ENCODE results near the gene NAP1L3. TPM values are rescaled to one million over a fixed set of nuclear protein-coding genes. Genes with fewer than 3 reads are reported as not detected.
A peak's percentile ranks its signal among the peaks of the same experiment; 100 is the strongest.

Gene NAP1L3
- total and polyA plus RNA-seq, 8 donors = 0.28 to 7.8 (median 0.81) TPM

GRCh38 chrX:93660575-93660974 lies 12.8 kb downstream of the NAP1L3 start:
- no peak for FAIRE-seq
- DNase-seq = peak in 1 of 6 donors; percentile 25

GRCh38 chrX:93649381-93649780 lies 24.0 kb downstream of the NAP1L3 start:
- DNase-seq (no peak), FAIRE-seq (no peak), ATAC-seq (no peak)
- no peaks in the 10 kb centered on the region for H3K4me1 ChIP-seq
- H3K36me3 ChIP-seq = no peaks in the 10 kb centered on the region
- no peak overlapping the region for H3K27ac ChIP-seq
- no peaks in the 10 kb centered on the region for H3K9me3 ChIP-seq
- 56 to 86% methylated on average over 1 of the region's 1 CpG for WGBS, 2 donors
- no peak overlapping the region for H3K4me3 ChIP-seq
- TF ChIP-seq CTCF (IDR thresholded peaks at IDR 0.05) = no peak
- H3K27me3 ChIP-seq = no peaks in the 10 kb centered on the region
- intact Hi-C loops (cut with DNase I) = no loop called here

More at GRCh38 chrX:93660575-93660974, 12.8 kb downstream of the NAP1L3 start:
- 82 to 83% methylated on average over 7 of the region's 7 CpGs for WGBS, 2 donors
- no peaks in the 10 kb centered on the region for H3K36me3 ChIP-seq
- no peaks in the 10 kb centered on the region for H3K27me3 ChIP-seq
- no peaks in the 10 kb centered on the region for H3K9me3 ChIP-seq
- no peak for TF ChIP-seq CTCF (IDR thresholded peaks at IDR 0.05)
- ATAC-seq = no peak
- intact Hi-C loops (cut with DNase I) = no loop called here
- no peaks in the 10 kb centered on the region for H3K4me1 ChIP-seq
- H3K27ac ChIP-seq = no peak overlapping the region
- H3K4me3 ChIP-seq = no peak overlapping the region

GRCh38 chrX:93637591-93637990 lies 35.8 kb downstream of the NAP1L3 start:
- intact Hi-C loops (cut with DNase I) = no loop called here
- no peak for FAIRE-seq

More at GRCh38 chrX:93637591-93637990, 35.8 kb downstream of the NAP1L3 start:
- TF ChIP-seq CTCF (IDR thresholded peaks at IDR 0.05) = no peak
- DNase-seq (no peak), ATAC-seq (no peak)
- Histone ChIP-seq H3K27ac (no peak overlapping the region), H3K9me3 (peaks cover 0 to 3% (median 0%) of the 10 kb centered on the region in 4 donors), H3K4me1 (no peaks in the 10 kb centered on the region), H3K27me3 (peaks cover 0 to 3% (median 0%) of the 10 kb centered on the region in 4 donors), H3K4me3 (no peak overlapping the region), H3K36me3 (no peaks in the 10 kb centered on the region)
- WGBS, 2 donors = 75 to 85% methylated on average over 2 of the region's 2 CpGs

Other genes starting within 250 kb of the NAP1L3 start
- gene FAM133A, start 628 bp upstream of the NAP1L3 start, total RNA-seq = under 1 TPM in 2 of 6 donors, not detected in 4; 0.06 to 0.09 TPM
- under 1 TPM; 0.04 to 0.42 TPM for gene FAM133A, start 628 bp upstream of the NAP1L3 start, polyA plus RNA-seq